HepG2 (cell line): ENCODE data around the gene DNAH9. TPM values are rescaled to one million over a fixed set of nuclear protein-coding genes. Genes with fewer than 3 reads are reported as not detected.
A peak's percentile ranks its signal among the peaks of the same experiment; 100 is the strongest.

Experiments used
- ATAC-seq: fragments of 200-7000 bp; cut with Tn5 transposase; 3 replicates; pipeline ENCODE4 v1.9.1; 2020; ENCODE audit warnings: mild to moderate bottlenecking, moderate library complexity
- BruUV-seq: library from RNA; stranded (reverse); fragments of 400-500 nt; replicated peaks from 2 replicates; lab custom pipeline; 2021; lab: Mats Ljungman, UMichigan
- CTCF ChIA-PET: fragments of 300-600 bp; formaldehyde crosslinking; extraction: SDS; loops from one replicate; lab custom pipeline; 2021; ENCODE audit warnings: low total read pairs, inconsistent platforms, low intra/inter-chr PET ratio; lab: Yijun Ruan, JAX
- POLR2A ChIA-PET: fragments of 350-600 bp; sonication (Branson Sonifier 250); formaldehyde crosslinking; loops from one replicate; lab custom pipeline; 2020; ENCODE audit warnings: antibody characterized with exemption, inconsistent platforms; lab: Yijun Ruan, JAX
- DNase-seq: peaks from one replicate; pipeline ENCODE4 v3.0.0-alpha.2; 2015; ENCODE audit warnings: low spot score
- FAIRE-seq: peaks from 3 replicates; lab custom pipeline; 2011; peaks lifted over from hg19 to GRCh38; lab: Jason Lieb, UNC
- H2AFZ ChIP-seq: one replicate; pipeline ENCODE4 v1.6.1; 2011; ENCODE audit warnings: low read length, inconsistent platforms
- H3K27ac ChIP-seq: fragments of 300-600 bp; 3 replicates; pipeline ENCODE4 v1.8.0; 2011; ENCODE audit warnings: mixed run types, mild to moderate bottlenecking, mixed read lengths, low read length, inconsistent platforms; ENCODE audit not compliant: insufficient read depth; ENCODE audit errors: extremely low read length
- H3K27me3 ChIP-seq, 2 experiments: fragments of 200-600 bp in 1 of 2; 2 replicates in 1 of 2; 3 replicates in 1 of 2; pipeline versions ENCODE4 v1.6.0 to v1.8.0; 2011; ENCODE audit warnings: low read length in 2 of 2, mild to moderate bottlenecking in 2 of 2, moderate library complexity in 2 of 2, inconsistent platforms in 1 of 2; ENCODE audit not compliant: insufficient read depth in 2 of 2, control insufficient read depth in 1 of 2
- H3K36me3 ChIP-seq, 2 experiments: fragments of 200-600 bp in 1 of 2; replicated peaks in 1 of 2; 2 replicates in 1 of 2; 3 replicates in 1 of 2; pipeline versions ENCODE4 v1.5.1 to v1.8.0; 2011; ENCODE audit warnings: low read length in 2 of 2, inconsistent platforms in 1 of 2; ENCODE audit not compliant: insufficient read depth in 2 of 2, control insufficient read depth in 1 of 2
- H3K4me1 ChIP-seq: 2 replicates; pipeline ENCODE4 v1.5.1; 2012; ENCODE audit warnings: low read length, inconsistent platforms; ENCODE audit not compliant: insufficient read depth
- H3K4me2 ChIP-seq: 2 replicates; pipeline ENCODE4 v1.6.0; 2011; ENCODE audit warnings: low read depth, low read length, inconsistent platforms
- H3K4me3 ChIP-seq, 3 experiments: fragments of 200-600 bp in 1 of 3; sonication (generic), shearing (Covaris generic) in 1 of 3; replicated peaks in 1 of 3; 2 replicates each; pipeline ENCODE4 v1.5.1; 2011 to 2016; ENCODE audit warnings: low read length in 3 of 3, inconsistent platforms in 2 of 3, low read depth in 2 of 3, mild to moderate bottlenecking in 2 of 3, control low read depth in 1 of 3, mixed read lengths in 1 of 3; ENCODE audit not compliant: insufficient read depth in 1 of 3
- H3K79me2 ChIP-seq: one replicate; pipeline ENCODE4 v1.6.1; 2011; ENCODE audit warnings: low read length, inconsistent platforms; ENCODE audit not compliant: insufficient read depth
- H3K9ac ChIP-seq: 2 replicates; pipeline ENCODE4 v1.6.0; 2011; ENCODE audit warnings: mild to moderate bottlenecking, low read depth, low read length, inconsistent platforms; ENCODE audit not compliant: insufficient read depth
- H3K9me3 ChIP-seq: 2 replicates; pipeline ENCODE4 v1.5.1; 2012; ENCODE audit warnings: mild to moderate bottlenecking, low read length
- H4K20me1 ChIP-seq: 2 replicates; pipeline ENCODE4 v1.6.0; 2011; ENCODE audit warnings: inconsistent platforms, mild to moderate bottlenecking, low read length, moderate library complexity; ENCODE audit not compliant: insufficient read depth
- ATF7 ChIP-seq, 2 experiments: fragments of 450-650 bp in 1 of 2; sonication (generic) in 1 of 2; formaldehyde crosslinking in 1 of 2; IDR thresholded peaks; 2 replicates each; pipeline versions ENCODE4 v1.4.0 to v1.6.1; 2016 to 2020; ENCODE audit warnings: antibody characterized with exemption in 1 of 2, mild to moderate bottlenecking in 1 of 2, missing genetic modification reagents in 1 of 2
- CREB1 ChIP-seq, 2 experiments: fragments of 450-650 bp in 1 of 2; IDR thresholded peaks; 2 replicates each; pipeline ENCODE4 v1.6.1; 2016 to 2017; ENCODE audit warnings: control low read depth in 1 of 2, mild to moderate bottlenecking in 1 of 2, missing compliant biosample characterization in 1 of 2, missing genetic modification characterization in 1 of 2
- FOXA1 ChIP-seq, 2 experiments: fragments of 450-650 bp in 1 of 2; sonication (generic) in 1 of 2; formaldehyde crosslinking in 1 of 2; IDR thresholded peaks; 2 replicates each; pipeline versions ENCODE4 v1.4.0 to v1.6.1; 2016 to 2020; ENCODE audit warnings: missing genetic modification reagents in 1 of 2
- FOXP1 ChIP-seq, 2 experiments: fragments of 450-650 bp in 1 of 2; IDR thresholded peaks; 2 replicates each; pipeline ENCODE4 v1.6.1; 2017 to 2018; ENCODE audit warnings: antibody characterized with exemption in 1 of 2
- KLF15 ChIP-seq: sonication (generic); formaldehyde crosslinking; IDR thresholded peaks from 2 replicates; pipeline ENCODE4 v1.8.1; 2023; ENCODE audit warnings: borderline replicate concordance, mild to moderate bottlenecking, inconsistent platforms, missing genetic modification reagents, mixed read lengths
- LCORL ChIP-seq, 2 experiments: fragments of 450-650 bp in 1 of 2; sonication (generic) in 1 of 2; formaldehyde crosslinking in 1 of 2; IDR thresholded peaks; 2 replicates each; pipeline versions ENCODE4 v1.5.0 to v1.6.1; 2017 to 2020; ENCODE audit warnings: antibody characterized with exemption in 1 of 2, missing genetic modification reagents in 1 of 2
- RAD51 ChIP-seq: fragments of 450-650 bp; IDR thresholded peaks from 2 replicates; pipeline ENCODE4 v1.6.1; 2016; ENCODE audit warnings: borderline replicate concordance
- RELA ChIP-seq: sonication (generic); formaldehyde crosslinking; IDR thresholded peaks from 2 replicates; pipeline ENCODE4 v1.4.0; 2020; ENCODE audit warnings: missing genetic modification reagents
- YEATS4 ChIP-seq: sonication (generic); formaldehyde crosslinking; IDR thresholded peaks from 2 replicates; pipeline ENCODE4 v1.4.0; 2020; ENCODE audit warnings: missing genetic modification reagents, borderline replicate concordance
- ZNF775 ChIP-seq: sonication (generic); formaldehyde crosslinking; IDR thresholded peaks from 2 replicates; pipeline ENCODE4 v1.4.0; 2020; ENCODE audit warnings: missing genetic modification reagents, mild to moderate bottlenecking, moderate library complexity, borderline replicate concordance
- WGBS: methylation state at CpG from one replicate; pipeline ENCODE4 v1.1.6; 2017; ENCODE audit warnings: low lambda C conversion rate; 5-methylcytosine and 5-hydroxymethylcytosine counted together
- in situ Hi-C: cut with HindIII; loops from 2 replicates; pipeline ENCODE4 v1.10.0; 2017; ENCODE audit warnings: low pct_unique_long_range_greater_than_20kb; ENCODE audit not compliant: extremely low pct_ligation_motif_present
- intact Hi-C: fragments of 100-400 bp; cut with micrococcal nuclease; formaldehyde crosslinking; loops from one replicate; pipeline ENCODE4 v1.10.0; 2022; ENCODE audit not compliant: unreplicated experiment
- polyA plus RNA-seq, 8 experiments: library from polyadenylated mRNA; depleted of rRNA in 3 of 8; stranded (reverse) in 7 of 8; unstranded in 1 of 8; fragments of >200 nt; fragmentation: Illumina TruSeq in 4 of 8; extraction: Trizol in 4 of 8; gene quantifications; 2 replicates each; pipeline versions ENCODE4 v1.2.1 to v1.2.3, GENCODE V29; 2011 to 2016; ENCODE audit warnings: low read depth in 4 of 8, missing spikeins in 1 of 8, mixed read lengths in 1 of 8; ENCODE audit not compliant: insufficient read depth in 1 of 8
- total RNA-seq, 5 experiments: library from RNA; depleted of rRNA; stranded (reverse); fragments of >200 nt; fragmentation: Illumina TruSeq; extraction: Trizol; gene quantifications; 2 replicates each; pipeline ENCODE4 v1.2.3, GENCODE V29; 2016; ENCODE audit warnings: low read depth in 1 of 5
- TF ChIP-seq, protein P1 (sequence below): sonication (generic); formaldehyde crosslinking; IDR thresholded peaks from 2 replicates; pipeline ENCODE4 v1.5.0; 2020; ENCODE audit warnings: missing genetic modification reagents

Gene DNAH9
- total and polyA plus RNA-seq, 2 of the 13 experiments (the other 11 are each of a cell fraction or from before 2014, with no cell fraction given), result not detected

DNA sequence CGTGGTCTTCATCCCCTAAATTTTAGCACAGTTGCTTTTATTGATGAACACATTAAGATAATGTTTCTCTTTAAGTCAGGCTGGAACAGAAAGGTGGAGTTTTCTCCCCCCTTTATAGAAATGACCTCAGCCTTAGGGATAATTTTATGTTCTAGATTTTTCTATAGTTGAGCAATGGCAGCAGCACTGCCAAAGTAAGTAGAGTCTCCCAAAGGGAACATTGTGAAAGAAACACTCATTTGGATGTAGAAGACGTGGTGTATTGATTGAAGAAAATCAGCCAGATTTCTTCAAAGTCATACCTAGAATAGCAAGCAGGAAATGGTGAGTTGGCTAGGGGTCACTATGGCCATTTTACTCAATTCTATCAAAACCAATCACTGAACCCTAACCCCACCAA is 122.5 kb downstream of the DNAH9 start:
- ChIA-PET POLR2A (no interaction called here), CTCF (no interaction called here)
- FAIRE-seq (no peak), ATAC-seq (no peak), DNase-seq (no peak)
- Histone ChIP-seq H3K9ac (no peak overlapping the region), H3K79me2 (no peaks in the 10 kb centered on the region), H3K27ac (no peak overlapping the region), H3K4me2 (no peak overlapping the region), H3K4me3 (no peak overlapping the region), H4K20me1 (no peaks in the 10 kb centered on the region), H3K9me3 (no peaks in the 10 kb centered on the region), H3K27me3 (peaks cover 0 to 12% of the 10 kb centered on the region in 2 experiments; a peak in 1 of 5 replicates), H3K36me3 (no peaks in the 10 kb centered on the region), H2AFZ (no peak overlapping the region), H3K4me1 (no peaks in the 10 kb centered on the region)
- TF ChIP-seq, protein P1, sequence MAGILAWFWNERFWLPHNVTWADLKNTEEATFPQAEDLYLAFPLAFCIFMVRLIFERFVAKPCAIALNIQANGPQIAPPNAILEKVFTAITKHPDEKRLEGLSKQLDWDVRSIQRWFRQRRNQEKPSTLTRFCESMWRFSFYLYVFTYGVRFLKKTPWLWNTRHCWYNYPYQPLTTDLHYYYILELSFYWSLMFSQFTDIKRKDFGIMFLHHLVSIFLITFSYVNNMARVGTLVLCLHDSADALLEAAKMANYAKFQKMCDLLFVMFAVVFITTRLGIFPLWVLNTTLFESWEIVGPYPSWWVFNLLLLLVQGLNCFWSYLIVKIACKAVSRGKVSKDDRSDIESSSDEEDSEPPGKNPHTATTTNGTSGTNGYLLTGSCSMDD (CRISPR knock-in tag), result no peak
- TF ChIP-seq RELA (CRISPR knock-in tag), result no peak
- no peak for TF ChIP-seq ZNF775
- BruUV-seq, result no TSS peak
- intact Hi-C loops, result no loop called here
- 2% methylated on average over 2 of the region's 2 CpGs for WGBS
- in situ Hi-C loops, result no loop called here

DNA sequence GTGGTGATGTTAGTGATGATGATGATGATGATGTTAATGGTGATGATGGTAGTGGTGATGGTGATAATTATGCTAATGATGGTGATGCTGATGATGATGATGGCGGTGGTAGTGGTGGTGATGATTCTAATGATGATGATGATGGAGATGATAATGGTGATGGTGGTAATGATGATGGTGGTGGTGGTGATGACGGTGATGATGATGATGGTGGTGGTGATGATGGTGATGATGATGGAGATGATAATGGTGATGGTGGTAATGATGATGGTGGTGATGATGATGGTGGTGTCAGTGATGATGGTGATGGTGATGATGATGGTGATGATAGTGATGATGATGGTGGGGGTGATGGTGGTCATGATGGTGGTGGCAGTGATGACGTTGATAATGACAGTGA is 132.5 kb downstream of the DNAH9 start:
- Histone ChIP-seq H3K27me3 (peaks cover 0 to 6% of the 10 kb centered on the region in 2 experiments; a peak in 1 of 5 replicates), H3K27ac (no peak overlapping the region), H3K4me2 (no peak overlapping the region), H2AFZ (no peak overlapping the region), H3K36me3 (no peaks in the 10 kb centered on the region), H3K4me1 (no peaks in the 10 kb centered on the region), H3K9ac (no peak overlapping the region), H4K20me1 (no peaks in the 10 kb centered on the region), H3K9me3 (no peaks in the 10 kb centered on the region), H3K4me3 (no peak overlapping the region), H3K79me2 (no peaks in the 10 kb centered on the region)
- DNase-seq (no peak), FAIRE-seq (no peak), ATAC-seq (no peak)
- BruUV-seq, result no TSS peak
- intact Hi-C loops (no loop called here), in situ Hi-C loops (no loop called here)
- CTCF ChIA-PET, result no interaction called here
- POLR2A ChIA-PET, result no interaction called here
- 26% methylated on average over 3 of the region's 3 CpGs for WGBS
- 0 out of 2 replicates have a peak, but pooled peaks have one; percentile 22 for TF ChIP-seq LCORL (IDR thresholded peaks at IDR 0.05)
- no peak for TF ChIP-seq LCORL (CRISPR knock-in tag; IDR thresholded peaks at IDR 0.05)
- no peak for TF ChIP-seq YEATS4 (CRISPR knock-in tag)
- TF ChIP-seq ATF7 (IDR thresholded peaks at IDR 0.05), result peak; percentile 52; the same call in 1 of the 2 replicates
- TF ChIP-seq ATF7 (CRISPR knock-in tag; IDR thresholded peaks at IDR 0.05), result no peak
- TF ChIP-seq RAD51, result 0 out of 2 replicates have a peak, but pooled peaks have one; percentile 16
- peak; percentile 32 for TF ChIP-seq FOXA1 (IDR thresholded peaks at IDR 0.05)
- no peak for TF ChIP-seq FOXA1 (CRISPR knock-in tag; IDR thresholded peaks at IDR 0.05)
- no peak for TF ChIP-seq KLF15 (CRISPR knock-in tag)
- TF ChIP-seq CREB1 (IDR thresholded peaks at IDR 0.05), result peak; percentile 98
- TF ChIP-seq CREB1 (CRISPR knock-in tag; IDR thresholded peaks at IDR 0.05), result no peak
- 0 out of 2 replicates have a peak, but pooled peaks have one; percentile 26 for TF ChIP-seq FOXP1 (IDR thresholded peaks at IDR 0.05)
- TF ChIP-seq FOXP1 (CRISPR knock-in tag; IDR thresholded peaks at IDR 0.05), result no peak
- TF ChIP-seq, all 625 proteins: peak for 6
